Right lobe of liver (tissue), 6 donors: Measurements from ENCODE around the gene VNN1. TPM values are rescaled to one million over a fixed set of nuclear protein-coding genes. Genes with fewer than 3 reads are reported as not detected.

Source experiments
- ATAC-seq, 4 donors: fragments of 200-7000 bp; cut with Tn5 transposase; one replicate each; pipeline ENCODE4 v1.9.1; 2020; ENCODE audit warnings: mild to moderate bottlenecking in 4 of 4, moderate library complexity in 4 of 4
- DNase-seq, 3 donors: peaks; one replicate each; pipeline ENCODE4 v3.0.0-alpha.2; 2020
- H3K27ac ChIP-seq, 3 donors: fragments of 200-600 bp; one replicate each; pipeline ENCODE4 v1.8.0; 2022
- H3K27me3 ChIP-seq, 2 donors: fragments of 200-600 bp; one replicate each; pipeline ENCODE4 v1.8.0; 2022
- H3K36me3 ChIP-seq, 4 donors: fragments of 200-600 bp; sonication (generic) in 1 of 4; one replicate each; pipeline versions ENCODE4 v1.5.1 to v1.8.0; 2017 to 2022; ENCODE audit warnings: control low read depth in 1 of 4
- H3K4me1 ChIP-seq, 4 donors: fragments of 200-600 bp; sonication (generic) in 1 of 4; one replicate each; pipeline versions ENCODE4 v1.5.1 to v1.8.0; 2017 to 2022; ENCODE audit warnings: control low read depth in 1 of 4
- H3K4me3 ChIP-seq, 3 donors: fragments of 200-600 bp; one replicate each; pipeline ENCODE4 v1.8.0; 2022
- H3K9me3 ChIP-seq, 4 donors: fragments of 200-600 bp; sonication (generic) in 1 of 4; one replicate each; pipeline versions ENCODE4 v1.5.1 to v1.8.0; 2017 to 2022; ENCODE audit warnings: control low read depth in 1 of 4
- CTCF ChIP-seq, 4 donors: fragments of 200-600 bp in 3 of 4; fragments of 450-650 bp in 1 of 4; IDR thresholded peaks; one replicate each; pipeline versions ENCODE4 v1.5.1 to v1.8.0; 2016 to 2022; ENCODE audit warnings: antibody characterized with exemption in 4 of 4, mild to moderate bottlenecking in 2 of 4
- POLR2A ChIP-seq: fragments of 450-650 bp; IDR thresholded peaks from one replicate; pipeline ENCODE4 v1.6.1; 2017; ENCODE audit warnings: antibody characterized with exemption, mild to moderate bottlenecking
- whole genome bisulfite sequencing: methylation state at CpG from one replicate; pipeline ENCODE4 v1.1.6; 2018; ENCODE audit warnings: low coverage, low lambda C conversion rate; ENCODE audit not compliant: insufficient coverage; ENCODE audit errors: missing lambda C conversion rate; 5-methylcytosine and 5-hydroxymethylcytosine counted together
- intact Hi-C, 2 donors: fragments of 100-400 bp; cut with DNase I; formaldehyde crosslinking; loops; one replicate each; pipeline versions ENCODE4 v1.11.2 to v1.14.1; 2022
- total RNA-seq, 6 experiments: library from RNA; depleted of rRNA in 2 of 6; stranded (reverse); fragments of >200 nt in 2 of 6; fragmentation: NEBNext Ultra II Directional in 3 of 6; extraction: Animal tissue kit (Norgen Biotek cat#: 25700) in 3 of 6; gene quantifications; one replicate each; pipeline versions ENCODE4 v1.1.0 to v1.2.4, GENCODE V29; 2016 to 2023
- donor health status: DM: no; HTN: yes; CAD: no.
- donor health status: DM: no; HTN: no; CAD: no.
- donor health status: DM: no; HTN: no; CAD: no.
- donor health status: DM: no; HTN: yes; CAD: no.
- donor health status: DM: no; HTN: yes; CAD: no.

Gene VNN1
- total RNA-seq, 6 experiments from 2014 or later = 21.6 to 364 (median 96.0) TPM

GRCh38 chr6:132695773-132696172 lies 18.1 kb downstream of the VNN1 start:
- Histone ChIP-seq H3K9me3 (no peaks in the 10 kb centered on the region), H3K27me3 (no peaks in the 10 kb centered on the region), H3K27ac (no peak overlapping the region), H3K4me3 (no peak overlapping the region), H3K36me3 (peaks cover 0 to 7% (median 2%) of the 10 kb centered on the region in 4 donors), H3K4me1 (peaks cover 0 to 3% (median 0%) of the 10 kb centered on the region in 4 donors)
- 0% methylated on average over 1 of the region's 1 CpG for WGBS
- TF ChIP-seq POLR2A (no peak), CTCF (IDR thresholded peaks at IDR 0.05) (no peak)
- DNase-seq = no peak
- ATAC-seq = no peak
- intact Hi-C loops = no loop called here

- 32% methylated on average over 3 of the region's 3 CpGs for WGBS
- intact Hi-C loops = no loop called here
- no peaks in the 10 kb centered on the region for H3K27me3 ChIP-seq
- TF ChIP-seq CTCF (IDR thresholded peaks at IDR 0.05) (no peak), POLR2A (no peak)
- H3K9me3 ChIP-seq = no peaks in the 10 kb centered on the region
- H3K36me3 ChIP-seq = peaks cover 0 to 10% (median 2%) of the 10 kb centered on the region in 4 donors
- no peak overlapping the region for H3K4me3 ChIP-seq
- H3K27ac ChIP-seq = no peak overlapping the region
- H3K4me1 ChIP-seq = peaks cover 0 to 3% (median 0%) of the 10 kb centered on the region in 4 donors
- peak; percentile 66 to 90 (median 76) for ATAC-seq
- no peak for DNase-seq
These were observed 20.4 kb downstream of the VNN1 start for GRCh38 chr6:132693478-132693877.

GRCh38 chr6:132690678-132691077 lies 23.2 kb downstream of the VNN1 start:
- DNase-seq (no peak), ATAC-seq (no peak)
- H3K9me3 ChIP-seq = no peaks in the 10 kb centered on the region
- intact Hi-C loops = no loop called here
- H3K27ac ChIP-seq = no peak overlapping the region
- H3K27me3 ChIP-seq = no peaks in the 10 kb centered on the region
- H3K4me3 ChIP-seq = no peak overlapping the region
- TF ChIP-seq POLR2A (no peak), CTCF (IDR thresholded peaks at IDR 0.05) (no peak)
- H3K36me3 ChIP-seq = peaks cover 0 to 10% (median 2%) of the 10 kb centered on the region in 4 donors
- H3K4me1 ChIP-seq = peaks cover 0 to 3% (median 0%) of the 10 kb centered on the region in 4 donors
- WGBS = 85% methylated on average over 4 of the region's 4 CpGs

GRCh38 chr6:132687306-132687705 lies 26.5 kb downstream of the VNN1 start:
- H3K4me1 ChIP-seq = no peaks in the 10 kb centered on the region
- no peak overlapping the region for H3K27ac ChIP-seq
- ATAC-seq = peak; percentile 42 to 85 (median 44)
- H3K9me3 ChIP-seq = no peaks in the 10 kb centered on the region
- peaks cover 0 to 28% (median 4%) of the 10 kb centered on the region in 4 donors for H3K36me3 ChIP-seq
- H3K4me3 ChIP-seq = no peak overlapping the region
- TF ChIP-seq CTCF (IDR thresholded peaks at IDR 0.05) (no peak), POLR2A (no peak)
- intact Hi-C loops = no loop called here
- no peaks in the 10 kb centered on the region for H3K27me3 ChIP-seq
- 53% methylated on average over 5 of the region's 5 CpGs for WGBS
- DNase-seq = no peak

GRCh38 chr6:132686531-132686930 lies 27.3 kb downstream of the VNN1 start:
- Histone ChIP-seq H3K4me1 (no peaks in the 10 kb centered on the region), H3K4me3 (no peak overlapping the region), H3K27ac (no peak overlapping the region), H3K36me3 (peaks cover 0 to 26% (median 2%) of the 10 kb centered on the region in 4 donors), H3K27me3 (no peaks in the 10 kb centered on the region), H3K9me3 (no peaks in the 10 kb centered on the region)
- DNase-seq (no peak), ATAC-seq (no peak)
- TF ChIP-seq POLR2A (no peak), CTCF (IDR thresholded peaks at IDR 0.05) (no peak)
- intact Hi-C loops = no loop called here
- WGBS = 70% methylated on average over 3 of the region's 3 CpGs
